H1 (cell line): ENCODE measurements around the gene OR51E1. TPM values are rescaled to one million over a fixed set of nuclear protein-coding genes. Genes with fewer than 3 reads are reported as not detected.

ENCODE experiments used
- ATF3 ChIP-seq: IDR thresholded peaks from 2 replicates; pipeline ENCODE4 v1.6.1; 2011; ENCODE audit warnings: low read depth, mild to moderate bottlenecking, low read length; ENCODE audit not compliant: insufficient read depth
- BACH1 ChIP-seq: IDR thresholded peaks from 2 replicates; pipeline ENCODE4 v1.6.1; 2012; ENCODE audit warnings: low read length, improper control_type of control experiment
- CBX8 ChIP-seq: fragments of 300-800, 300-1000 bp; sonication (generic); IDR thresholded peaks from 2 replicates; pipeline ENCODE4 v1.7.1; 2016; ENCODE audit warnings: low read depth, low read length, borderline replicate concordance
- CHD2 ChIP-seq: IDR thresholded peaks from 2 replicates; pipeline ENCODE4 v1.6.1; 2012; ENCODE audit warnings: low read length, improper control_type of control experiment
- CHD7 ChIP-seq: fragments of 300-600 bp; sonication (generic); IDR thresholded peaks from 2 replicates; pipeline ENCODE4 v1.7.1; 2012; ENCODE audit warnings: low read length, moderate library complexity, mild to moderate bottlenecking, inconsistent platforms; ENCODE audit not compliant: insufficient replicate concordance
- KDM4A ChIP-seq: IDR thresholded peaks from one replicate; pipeline ENCODE4 v1.7.1; 2012; ENCODE audit warnings: low read depth, mild to moderate bottlenecking, moderate library complexity, low read length, inconsistent platforms; ENCODE audit not compliant: severe bottlenecking
- polyA plus RNA-seq, 7 experiments: library from polyadenylated mRNA; depleted of rRNA in 3 of 7; stranded (reverse) in 5 of 7; unstranded in 2 of 7; fragments of >200 nt in 5 of 7; fragments of 200-250 nt in 2 of 7; gene quantifications; 1 replicate in 5 of 7; 2 replicates in 1 of 7; 4 replicates in 1 of 7; pipeline versions ENCODE4 v1.2.1 to v1.2.3, GENCODE V29; 2011 to 2013; ENCODE audit warnings: missing spikeins in 2 of 7, mixed read lengths in 2 of 7
- total RNA-seq: library from RNA; stranded (reverse); fragmentation: NEBNext Ultra II Directional; extraction: Animal tissue kit (Norgen Biotek cat#: 25700); gene quantifications from 2 replicates; pipeline ENCODE4 v1.2.1, GENCODE V29; 2021

OR51E1 gene
- total and polyA plus RNA-seq, 2 of the 8 experiments (the other 6 are each of a cell fraction or from before 2014, with no cell fraction given), result not detected

DNA sequence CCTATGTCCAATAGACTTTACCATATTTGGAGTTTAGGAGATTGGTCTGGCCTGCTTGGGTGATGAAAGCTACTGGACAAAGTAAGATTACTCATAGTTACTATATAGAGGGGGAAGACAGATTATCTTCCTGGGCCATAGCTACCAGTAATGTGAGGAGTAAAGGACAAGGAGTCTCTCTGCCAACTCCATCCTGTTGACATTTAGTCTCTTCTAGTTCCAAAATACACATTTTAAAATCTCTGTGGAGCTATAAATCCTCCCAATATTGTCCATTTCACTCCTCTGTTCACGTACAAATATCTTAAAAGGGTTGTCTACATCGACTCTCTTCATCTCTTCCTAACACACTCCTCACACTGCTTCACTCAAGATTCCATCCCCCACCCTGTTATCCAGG lies 7.6 kb upstream of the OR51E1 start (continued):
- TF ChIP-seq CHD7 (no peak), BACH1 (no peak), ATF3 (no peak), CHD2 (no peak), CBX8 (no peak), KDM4A (no peak)
- TF ChIP-seq, all 59 proteins: peak for 0
